Skeletal muscle tissue (tissue), 4 donors: ENCODE results near the gene SAMM50. TPM values are rescaled to one million over a fixed set of nuclear protein-coding genes. Genes with fewer than 3 reads are reported as not detected.

ENCODE experiments used
- H3K27ac ChIP-seq: one replicate; pipeline ENCODE4 v1.7.0; 2013; ENCODE audit warnings: mild to moderate bottlenecking, low read depth, low read length, inconsistent platforms
- H3K27me3 ChIP-seq, 3 donors: one replicate each; pipeline ENCODE4 v1.7.0; 2013; ENCODE audit warnings: low read length in 3 of 3; ENCODE audit not compliant: control insufficient read depth in 3 of 3, insufficient read depth in 3 of 3
- H3K36me3 ChIP-seq, 3 donors: one replicate each; pipeline ENCODE4 v1.7.0; 2013; ENCODE audit warnings: low read length in 3 of 3; ENCODE audit not compliant: control insufficient read depth in 3 of 3, insufficient read depth in 3 of 3
- H3K4me1 ChIP-seq, 3 donors: one replicate each; pipeline ENCODE4 v1.7.0; 2013; ENCODE audit warnings: low read length in 3 of 3, mild to moderate bottlenecking in 3 of 3; ENCODE audit not compliant: control insufficient read depth in 3 of 3, insufficient read depth in 3 of 3
- H3K4me3 ChIP-seq, 3 donors: one replicate each; pipeline ENCODE4 v1.7.0; 2013; ENCODE audit warnings: low read length in 3 of 3
- H3K9ac ChIP-seq, 3 donors: one replicate each; pipeline ENCODE4 v1.7.0; 2013; ENCODE audit warnings: low read length in 3 of 3, mild to moderate bottlenecking in 3 of 3, moderate library complexity in 2 of 3, low read depth in 1 of 3
- H3K9me3 ChIP-seq, 3 donors: one replicate each; pipeline ENCODE4 v1.7.0; 2013; ENCODE audit warnings: low read length in 3 of 3; ENCODE audit not compliant: control insufficient read depth in 3 of 3
- total RNA-seq: library from RNA; depleted of rRNA; stranded (reverse); fragments of >200 nt; gene quantifications from one replicate; pipeline ENCODE4 v1.2.3, GENCODE V29; 2014
- donor health status: Osteomylitis.

Gene SAMM50
- total RNA-seq, 1 donor from 2014 or later = 59.5 TPM

GRCh38 chr22:43956805-43957463 lies 1.7 kb downstream of the SAMM50 start:
- Histone ChIP-seq H3K9me3 (no peaks in the 10 kb centered on the region), H3K27ac (peak overlapping the region; percentile 86), H3K4me1 (peaks cover 28 to 51% (median 32%) of the 10 kb centered on the region in 3 donors)

GRCh38 chr22:43957871-43958270 lies 2.6 kb downstream of the SAMM50 start:
- no peaks in the 10 kb centered on the region for H3K27me3 ChIP-seq
- H3K4me1 ChIP-seq = peaks cover 28 to 51% (median 32%) of the 10 kb centered on the region in 3 donors
- no peak overlapping the region for H3K27ac ChIP-seq
- H3K36me3 ChIP-seq = peaks cover 0 to under 1% (median 0%) of the 10 kb centered on the region in 3 donors
- H3K9ac ChIP-seq = no peak overlapping the region
- no peaks in the 10 kb centered on the region for H3K9me3 ChIP-seq
- H3K4me3 ChIP-seq = no peak overlapping the region

More at GRCh38 chr22:43956805-43957463, 1.7 kb downstream of the SAMM50 start:
- peak overlapping the region in 2 of 3 donors; percentile 92 to 97 for H3K9ac ChIP-seq
- peak overlapping the region; percentile 97 to 99 (median 98) for H3K4me3 ChIP-seq
- H3K27me3 ChIP-seq = no peaks in the 10 kb centered on the region
- no peaks in the 10 kb centered on the region for H3K36me3 ChIP-seq

- Histone ChIP-seq H3K9ac (no peak overlapping the region), H3K9me3 (no peaks in the 10 kb centered on the region), H3K27me3 (no peaks in the 10 kb centered on the region), H3K36me3 (peaks cover 44 to 53% (median 53%) of the 10 kb centered on the region in 3 donors), H3K4me3 (no peak overlapping the region), H3K27ac (no peak overlapping the region), H3K4me1 (peaks cover 2 to 11% (median 5%) of the 10 kb centered on the region in 3 donors)
Observed at GRCh38 chr22:43964314-43964857, 9.1 kb downstream of the SAMM50 start.

GRCh38 chr22:43967069-43967468 lies 11.8 kb downstream of the SAMM50 start:
- Histone ChIP-seq H3K27ac (no peak overlapping the region), H3K27me3 (no peaks in the 10 kb centered on the region), H3K36me3 (peaks cover 55 to 71% (median 67%) of the 10 kb centered on the region in 3 donors), H3K9me3 (no peaks in the 10 kb centered on the region), H3K4me3 (no peak overlapping the region), H3K4me1 (peaks cover 0 to 2% (median 0%) of the 10 kb centered on the region in 3 donors), H3K9ac (no peak overlapping the region)

GRCh38 chr22:43968614-43969013 lies 13.4 kb downstream of the SAMM50 start:
- no peak overlapping the region for H3K9ac ChIP-seq
- no peak overlapping the region for H3K4me3 ChIP-seq
- H3K27ac ChIP-seq = no peak overlapping the region
- H3K9me3 ChIP-seq = no peaks in the 10 kb centered on the region
- peaks cover 0 to 2% (median 0%) of the 10 kb centered on the region in 3 donors for H3K4me1 ChIP-seq
- peaks cover 67 to 83% (median 82%) of the 10 kb centered on the region in 3 donors for H3K36me3 ChIP-seq
- H3K27me3 ChIP-seq = no peaks in the 10 kb centered on the region

- Histone ChIP-seq H3K9ac (no peak overlapping the region), H3K4me3 (no peak overlapping the region), H3K4me1 (peaks cover 0 to 2% (median 0%) of the 10 kb centered on the region in 3 donors), H3K9me3 (no peaks in the 10 kb centered on the region), H3K27ac (no peak overlapping the region), H3K27me3 (no peaks in the 10 kb centered on the region), H3K36me3 (peaks cover 66 to 84% (median 83%) of the 10 kb centered on the region in 3 donors)
Observed at GRCh38 chr22:43969021-43969878, 14.0 kb downstream of the SAMM50 start.

GRCh38 chr22:43969989-43970755 lies 14.9 kb downstream of the SAMM50 start:
- H3K27ac ChIP-seq = no peak overlapping the region
- H3K9me3 ChIP-seq = no peaks in the 10 kb centered on the region
- no peak overlapping the region for H3K4me3 ChIP-seq
- H3K36me3 ChIP-seq = peaks cover 69 to 86% (median 83%) of the 10 kb centered on the region in 3 donors
- H3K4me1 ChIP-seq = no peaks in the 10 kb centered on the region
- no peaks in the 10 kb centered on the region for H3K27me3 ChIP-seq
- H3K9ac ChIP-seq = no peak overlapping the region

GRCh38 chr22:43971112-43971511 lies 15.9 kb downstream of the SAMM50 start:
- Histone ChIP-seq H3K36me3 (peaks cover 72 to 87% (median 83%) of the 10 kb centered on the region in 3 donors), H3K9ac (peak overlapping the region in 1 of 3 donors; percentile 21), H3K4me1 (no peaks in the 10 kb centered on the region), H3K9me3 (no peaks in the 10 kb centered on the region), H3K27me3 (no peaks in the 10 kb centered on the region), H3K4me3 (no peak overlapping the region), H3K27ac (no peak overlapping the region)

- Histone ChIP-seq H3K36me3 (peaks cover 76 to 88% (median 84%) of the 10 kb centered on the region in 3 donors), H3K9me3 (no peaks in the 10 kb centered on the region)
Observed at GRCh38 chr22:43972931-43973462, 17.8 kb downstream of the SAMM50 start.

More at GRCh38 chr22:43972931-43973462, 17.8 kb downstream of the SAMM50 start:
- Histone ChIP-seq H3K27me3 (no peaks in the 10 kb centered on the region), H3K9ac (no peak overlapping the region), H3K4me1 (no peaks in the 10 kb centered on the region), H3K4me3 (no peak overlapping the region), H3K27ac (no peak overlapping the region)
